Metanephros (tissue), 2 donors: ENCODE results near the gene SPATA31A3. TPM values are rescaled to one million over a fixed set of nuclear protein-coding genes. Genes with fewer than 3 reads are reported as not detected.

Experiments
- small RNA-seq: library from RNA; depleted of rRNA; stranded (forward); fragments of <200 nt; gene quantifications from one replicate; pipeline ENCODE3, GENCODE V24; 2014; ENCODE audit warnings: low replicate concordance
- total RNA-seq: library from RNA; depleted of rRNA; stranded (reverse); fragments of >200 nt; gene quantifications from one replicate; pipeline ENCODE4 v1.2.3, GENCODE V29; 2014

Gene SPATA31A3
- not detected for total RNA-seq

DNA sequence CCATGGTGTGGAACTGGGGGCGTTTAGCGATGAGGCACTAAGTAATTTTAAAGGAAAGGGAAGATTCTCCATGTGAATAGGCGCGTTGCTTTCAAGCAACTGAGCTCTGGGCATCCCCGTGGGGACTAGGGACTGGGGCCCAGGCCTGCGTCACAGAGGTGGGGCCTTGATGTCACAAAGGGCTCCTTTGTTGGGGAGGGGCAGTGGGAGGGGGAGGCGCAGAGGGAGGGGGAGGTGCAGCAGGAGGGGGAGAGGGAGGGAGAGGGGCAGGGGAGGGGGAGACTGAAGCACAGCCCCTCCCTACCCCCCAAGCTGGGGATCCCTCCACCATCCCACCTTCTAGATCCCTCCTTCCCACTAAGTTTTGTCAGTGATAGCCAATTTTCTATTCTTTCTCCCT lies at the start of gene SPATA31A3:
TSS of gene SPATA31A3 (minus strand) at position 101 of the 400 bp plus-strand sequence. CDS start at position 72, 29 bp downstream.

Small RNA genes within 50 kb of the gene (small RNA-seq; reads per million reads assigned to genes)
- gene AL353770.1 (not detected), gene AL353770.2 (not detected)

Other genes with a start within 250 kb of the SPATA31A3 start
- 6.6 TPM for gene ZNF658, start 91.8 kb downstream of the SPATA31A3 start, total RNA-seq